Colon (tissue), 2 donors: ENCODE measurements around the gene KLHDC1.

Source experiments
- FAIRE-seq: peaks from 2 replicates; lab custom pipeline; 2012; peaks lifted over from hg19 to GRCh38; lab: Jason Lieb, UNC
- donor health status: control.
- donor health status: control.

KLHDC1 gene

GRCh38 chr14:49783394-49784014 lies 90.6 kb downstream of the KLHDC1 start:
- no peak for FAIRE-seq

- FAIRE-seq, result no peak
Measured at GRCh38 chr14:49786315-49786714, 93.4 kb downstream of the KLHDC1 start.

DNA sequence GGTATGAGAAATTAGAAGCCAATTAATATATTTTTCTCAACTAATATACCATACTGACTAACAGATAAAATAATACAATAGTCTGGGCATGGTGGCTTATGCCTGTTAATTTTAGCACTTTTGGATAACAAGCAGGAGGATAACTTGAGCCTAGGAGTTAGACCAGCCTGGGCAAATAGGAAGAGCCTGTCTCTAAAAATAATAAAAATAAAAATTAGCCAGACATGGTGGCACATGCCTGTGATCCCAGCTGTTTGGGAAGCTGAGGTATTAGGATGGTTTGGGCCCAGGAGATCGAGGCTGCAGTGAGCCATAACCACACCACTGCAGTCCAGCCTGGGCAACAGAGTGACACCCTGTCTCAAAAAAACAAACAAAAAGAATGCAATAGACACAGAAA lies 99.7 kb downstream of the KLHDC1 start:
- no peak for FAIRE-seq

GRCh38 chr14:49796025-49796424 lies 103.1 kb downstream of the KLHDC1 start:
- no peak for FAIRE-seq
